Retinal pigment epithelial cell (primary cell): ENCODE results near the gene C3orf33.

ENCODE experiments used
- DNase-seq: peaks from one replicate; pipeline ENCODE4 v3.0.0-alpha.2; 2010; ENCODE audit warnings: low read depth
- H3K4me3 ChIP-seq: 2 replicates; pipeline ENCODE4 v1.5.1; 2011; ENCODE audit warnings: mild to moderate bottlenecking, low read length, control low read depth, moderate library complexity
- TF ChIP-seq, protein P1 (sequence below): conservative IDR thresholded peaks from 2 replicates; pipeline ENCODE4 v1.5.1; 2011; ENCODE audit warnings: low read depth, low read length, control low read depth, inconsistent platforms

The C3orf33 gene

DNA sequence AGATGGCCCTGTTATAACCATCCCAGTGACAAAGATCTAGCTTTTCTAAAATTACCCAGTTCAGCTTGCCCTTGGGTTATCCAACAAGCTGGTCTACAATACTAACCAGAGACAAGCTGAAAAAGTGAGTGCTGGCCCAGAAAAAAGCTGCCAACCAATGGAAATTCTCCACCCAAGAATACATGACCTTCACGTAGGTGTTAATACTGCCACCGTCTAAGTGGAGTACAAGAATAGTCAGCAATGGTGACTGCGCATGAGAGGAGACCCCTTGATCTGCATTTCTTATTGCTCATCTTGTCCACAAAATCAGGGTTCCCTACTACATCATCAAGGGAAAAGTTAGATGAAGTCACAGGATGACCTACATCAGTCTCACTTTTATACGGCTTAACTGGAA lies 45.4 kb downstream of the C3orf33 start:
- no peak for DNase-seq
- H3K4me3 ChIP-seq = no peak overlapping the region
- TF ChIP-seq, protein P1, sequence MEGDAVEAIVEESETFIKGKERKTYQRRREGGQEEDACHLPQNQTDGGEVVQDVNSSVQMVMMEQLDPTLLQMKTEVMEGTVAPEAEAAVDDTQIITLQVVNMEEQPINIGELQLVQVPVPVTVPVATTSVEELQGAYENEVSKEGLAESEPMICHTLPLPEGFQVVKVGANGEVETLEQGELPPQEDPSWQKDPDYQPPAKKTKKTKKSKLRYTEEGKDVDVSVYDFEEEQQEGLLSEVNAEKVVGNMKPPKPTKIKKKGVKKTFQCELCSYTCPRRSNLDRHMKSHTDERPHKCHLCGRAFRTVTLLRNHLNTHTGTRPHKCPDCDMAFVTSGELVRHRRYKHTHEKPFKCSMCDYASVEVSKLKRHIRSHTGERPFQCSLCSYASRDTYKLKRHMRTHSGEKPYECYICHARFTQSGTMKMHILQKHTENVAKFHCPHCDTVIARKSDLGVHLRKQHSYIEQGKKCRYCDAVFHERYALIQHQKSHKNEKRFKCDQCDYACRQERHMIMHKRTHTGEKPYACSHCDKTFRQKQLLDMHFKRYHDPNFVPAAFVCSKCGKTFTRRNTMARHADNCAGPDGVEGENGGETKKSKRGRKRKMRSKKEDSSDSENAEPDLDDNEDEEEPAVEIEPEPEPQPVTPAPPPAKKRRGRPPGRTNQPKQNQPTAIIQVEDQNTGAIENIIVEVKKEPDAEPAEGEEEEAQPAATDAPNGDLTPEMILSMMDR = no peak

DNA sequence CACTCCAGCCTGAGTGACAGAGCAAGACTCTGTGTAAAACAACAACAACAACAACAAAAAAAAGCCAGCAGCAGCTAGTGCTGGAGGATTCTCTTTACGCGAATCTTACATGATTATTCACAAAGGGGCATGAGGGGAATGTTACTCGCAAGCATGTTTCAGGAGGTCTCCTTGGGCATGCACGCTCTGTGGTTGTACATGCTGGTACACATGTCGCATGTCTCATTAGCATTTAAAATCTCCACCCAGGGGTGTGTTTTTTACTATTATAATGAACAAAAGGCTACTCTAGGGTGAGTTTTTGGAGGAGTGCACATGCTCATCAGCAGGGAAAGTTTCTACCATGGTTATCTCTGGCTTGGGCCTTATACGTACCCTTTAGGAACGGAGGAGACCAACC lies 48.5 kb downstream of the C3orf33 start:
- DNase-seq = no peak
- TF ChIP-seq, protein P1 = no peak
- no peak overlapping the region for H3K4me3 ChIP-seq

DNA sequence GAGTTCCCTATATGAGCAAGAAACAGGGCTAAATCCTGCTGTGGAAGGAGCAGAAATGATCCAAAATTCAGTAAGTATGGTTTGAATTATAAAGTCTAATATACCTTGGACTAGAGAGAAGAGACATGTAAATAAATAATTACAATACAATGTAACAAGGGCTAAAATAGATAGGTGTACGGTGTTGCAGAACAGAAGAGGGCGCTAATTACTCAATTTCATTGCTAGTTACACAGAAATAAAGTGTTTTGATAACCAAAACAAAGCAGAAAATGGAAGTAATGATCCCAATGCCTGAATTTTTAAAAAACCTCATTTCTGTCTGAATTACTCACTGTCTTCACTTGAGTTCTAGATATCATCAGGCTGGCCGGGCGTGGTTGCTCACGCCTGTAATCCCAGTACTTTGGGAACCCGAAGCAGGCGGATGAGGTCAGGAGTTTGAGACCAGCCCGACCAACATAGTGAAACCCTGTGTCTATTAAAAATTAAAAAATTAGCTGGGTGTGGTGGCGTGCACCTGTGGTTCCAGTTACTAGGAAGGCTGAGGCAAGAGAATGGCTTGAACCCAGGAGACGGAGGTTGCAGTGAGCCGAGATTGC lies 52.9 kb downstream of the C3orf33 start:
- DNase-seq = no peak
- TF ChIP-seq, protein P1 = peak; percentile 56
- H3K4me3 ChIP-seq = no peak overlapping the region

DNA sequence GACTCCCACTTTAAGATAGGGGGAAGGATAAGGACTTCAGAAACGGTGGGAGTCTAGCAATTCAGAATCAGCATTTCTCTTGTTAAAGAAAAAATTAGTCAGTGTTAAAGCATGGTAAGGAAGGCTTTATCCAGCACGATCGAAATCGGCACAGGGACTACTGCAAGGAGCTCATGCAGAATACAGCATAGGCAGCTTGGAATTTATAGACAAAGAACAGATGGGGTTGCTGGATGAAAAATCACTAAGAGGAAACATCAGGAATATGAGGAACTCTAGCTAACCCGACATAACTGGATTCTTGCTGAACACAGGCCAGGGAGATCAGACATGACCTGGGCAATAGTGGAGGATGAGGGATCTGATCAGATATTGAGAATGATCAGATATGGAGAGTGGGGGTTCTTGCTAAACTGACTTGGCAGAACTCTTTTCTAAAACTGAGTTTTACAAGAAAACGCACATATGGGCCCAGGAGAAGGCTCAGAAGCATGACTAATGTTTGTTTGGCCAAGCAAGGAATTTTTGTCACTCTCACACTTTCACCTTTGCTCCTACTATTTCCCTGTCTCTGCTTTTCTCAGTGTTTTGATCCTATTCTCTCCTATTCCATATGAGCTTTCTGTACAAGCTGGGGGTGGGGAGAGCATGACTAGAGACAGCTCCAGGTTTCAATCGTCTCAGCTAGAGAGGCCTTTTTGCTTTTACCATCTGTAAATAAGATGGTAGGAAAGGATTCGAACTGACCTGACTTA lies 57.3 kb downstream of the C3orf33 start:
- no peak for DNase-seq
- no peak overlapping the region for H3K4me3 ChIP-seq

DNA sequence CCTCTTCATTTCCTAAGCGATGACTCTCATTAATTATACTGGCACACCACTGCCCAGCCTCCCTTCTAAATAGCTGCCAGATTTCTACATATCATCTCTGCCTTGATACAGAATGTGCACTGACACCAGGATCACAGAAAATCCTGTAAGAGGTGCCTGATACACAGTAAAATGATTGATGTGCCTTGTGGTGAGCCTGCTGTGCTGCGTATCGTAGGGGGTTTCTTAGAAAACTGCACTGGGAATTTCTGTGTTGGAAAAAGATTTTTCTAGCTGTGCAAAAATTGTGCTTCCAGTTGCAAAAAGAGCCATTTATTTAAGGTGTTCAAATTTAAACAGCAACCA lies 58.2 kb downstream of the C3orf33 start:
- H3K4me3 ChIP-seq = no peak overlapping the region
- TF ChIP-seq, protein P1 = no peak
- no peak for DNase-seq

More for the DNA sequence above, 57.3 kb downstream of the C3orf33 start:
- TF ChIP-seq, protein P1 = no peak

DNA sequence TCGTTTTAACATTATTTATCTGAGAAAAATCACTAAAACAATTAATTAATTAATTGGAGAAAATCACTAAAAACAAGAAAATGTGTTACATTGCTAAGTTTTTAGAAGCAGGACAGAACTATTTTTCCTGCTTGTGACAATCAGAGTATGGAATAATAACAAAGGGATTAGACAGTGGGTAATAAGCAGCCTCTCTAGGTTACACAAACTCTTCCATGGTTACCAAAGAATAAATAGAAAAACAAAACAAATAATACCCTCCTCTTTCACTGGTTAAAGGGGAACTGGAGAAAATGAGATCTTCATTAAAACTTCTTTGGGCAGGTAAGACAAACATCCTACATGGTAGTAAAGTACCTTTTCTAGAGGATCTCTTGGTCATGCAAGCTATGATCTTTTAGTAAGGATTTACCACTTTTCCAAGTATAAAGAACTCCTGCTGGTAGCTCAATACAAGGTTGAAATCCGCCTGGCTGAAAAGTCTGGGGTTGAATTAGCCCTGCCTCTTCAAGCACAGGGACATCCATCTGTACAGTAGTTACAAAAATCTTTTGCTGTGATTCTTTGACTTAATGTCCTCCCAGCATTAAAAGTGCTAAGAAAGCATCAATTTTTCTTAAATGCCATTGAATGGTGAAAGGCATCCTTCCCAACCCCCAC lies 58.7 kb downstream of the C3orf33 start:
- no peak overlapping the region for H3K4me3 ChIP-seq
- no peak for DNase-seq
- TF ChIP-seq, protein P1 = no peak
